H1 (cell line): ENCODE results near the gene ADARB2. TPM values are rescaled to one million over a fixed set of nuclear protein-coding genes. Genes with fewer than 3 reads are reported as not detected.

ENCODE experiments used
- KDM4A ChIP-seq: IDR thresholded peaks from one replicate; pipeline ENCODE4 v1.7.1; 2012; ENCODE audit warnings: low read depth, mild to moderate bottlenecking, moderate library complexity, low read length, inconsistent platforms; ENCODE audit not compliant: severe bottlenecking
- SP1 ChIP-seq: IDR thresholded peaks from 2 replicates; pipeline ENCODE4 v1.6.1; 2011; ENCODE audit warnings: low read depth, low read length
- TCF12 ChIP-seq: IDR thresholded peaks from 2 replicates; pipeline ENCODE4 v1.6.1; 2011; ENCODE audit warnings: low read depth, mild to moderate bottlenecking, low read length
- polyA plus RNA-seq, 7 experiments: library from polyadenylated mRNA; depleted of rRNA in 3 of 7; stranded (reverse) in 5 of 7; unstranded in 2 of 7; fragments of >200 nt in 5 of 7; fragments of 200-250 nt in 2 of 7; gene quantifications; 1 replicate in 5 of 7; 2 replicates in 1 of 7; 4 replicates in 1 of 7; pipeline versions ENCODE4 v1.2.1 to v1.2.3, GENCODE V29; 2011 to 2013; ENCODE audit warnings: missing spikeins in 2 of 7, mixed read lengths in 2 of 7
- total RNA-seq: library from RNA; stranded (reverse); fragmentation: NEBNext Ultra II Directional; extraction: Animal tissue kit (Norgen Biotek cat#: 25700); gene quantifications from 2 replicates; pipeline ENCODE4 v1.2.1, GENCODE V29; 2021
- TF ChIP-seq, protein P1 (sequence below): fragments of 300-600 bp; sonication (generic); IDR thresholded peaks from 2 replicates; pipeline ENCODE4 v1.7.1; 2012; ENCODE audit warnings: low read length, moderate library complexity, mild to moderate bottlenecking, inconsistent platforms; ENCODE audit not compliant: insufficient replicate concordance

ADARB2 gene
- total and polyA plus RNA-seq, 2 of the 8 experiments (the other 6 are each of a cell fraction or from before 2014, with no cell fraction given): 2.2 to 2.8 TPM

DNA sequence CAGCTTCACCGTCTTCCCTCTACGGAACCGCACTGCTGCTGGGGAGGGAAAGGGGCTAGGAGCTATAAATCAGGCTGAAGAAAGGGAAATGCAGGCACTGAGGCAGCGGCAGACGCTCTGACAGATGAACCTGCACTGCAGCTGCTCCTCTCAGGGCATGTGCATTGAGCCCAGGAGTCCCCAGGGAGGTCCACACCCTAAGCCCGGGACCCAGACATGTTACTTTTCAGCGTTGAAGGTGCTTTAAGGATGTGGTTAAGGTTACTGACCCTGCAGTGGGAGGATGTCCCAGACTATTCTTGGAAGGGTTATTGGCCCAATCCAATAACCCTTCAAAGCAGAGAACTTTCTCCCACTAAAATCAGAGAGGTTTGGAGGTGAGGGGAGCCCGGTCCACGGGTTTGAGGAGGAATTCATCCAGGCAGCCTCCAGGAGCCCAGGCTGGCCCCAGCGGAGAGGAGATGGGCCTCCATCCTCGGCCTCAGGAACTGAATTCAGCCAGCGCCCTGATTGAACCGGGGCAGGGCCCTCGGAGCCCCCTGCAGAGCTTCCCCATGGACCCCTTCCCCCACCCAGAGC lies 75.4 kb downstream of the ADARB2 start (continued):
- TF ChIP-seq, protein P1, sequence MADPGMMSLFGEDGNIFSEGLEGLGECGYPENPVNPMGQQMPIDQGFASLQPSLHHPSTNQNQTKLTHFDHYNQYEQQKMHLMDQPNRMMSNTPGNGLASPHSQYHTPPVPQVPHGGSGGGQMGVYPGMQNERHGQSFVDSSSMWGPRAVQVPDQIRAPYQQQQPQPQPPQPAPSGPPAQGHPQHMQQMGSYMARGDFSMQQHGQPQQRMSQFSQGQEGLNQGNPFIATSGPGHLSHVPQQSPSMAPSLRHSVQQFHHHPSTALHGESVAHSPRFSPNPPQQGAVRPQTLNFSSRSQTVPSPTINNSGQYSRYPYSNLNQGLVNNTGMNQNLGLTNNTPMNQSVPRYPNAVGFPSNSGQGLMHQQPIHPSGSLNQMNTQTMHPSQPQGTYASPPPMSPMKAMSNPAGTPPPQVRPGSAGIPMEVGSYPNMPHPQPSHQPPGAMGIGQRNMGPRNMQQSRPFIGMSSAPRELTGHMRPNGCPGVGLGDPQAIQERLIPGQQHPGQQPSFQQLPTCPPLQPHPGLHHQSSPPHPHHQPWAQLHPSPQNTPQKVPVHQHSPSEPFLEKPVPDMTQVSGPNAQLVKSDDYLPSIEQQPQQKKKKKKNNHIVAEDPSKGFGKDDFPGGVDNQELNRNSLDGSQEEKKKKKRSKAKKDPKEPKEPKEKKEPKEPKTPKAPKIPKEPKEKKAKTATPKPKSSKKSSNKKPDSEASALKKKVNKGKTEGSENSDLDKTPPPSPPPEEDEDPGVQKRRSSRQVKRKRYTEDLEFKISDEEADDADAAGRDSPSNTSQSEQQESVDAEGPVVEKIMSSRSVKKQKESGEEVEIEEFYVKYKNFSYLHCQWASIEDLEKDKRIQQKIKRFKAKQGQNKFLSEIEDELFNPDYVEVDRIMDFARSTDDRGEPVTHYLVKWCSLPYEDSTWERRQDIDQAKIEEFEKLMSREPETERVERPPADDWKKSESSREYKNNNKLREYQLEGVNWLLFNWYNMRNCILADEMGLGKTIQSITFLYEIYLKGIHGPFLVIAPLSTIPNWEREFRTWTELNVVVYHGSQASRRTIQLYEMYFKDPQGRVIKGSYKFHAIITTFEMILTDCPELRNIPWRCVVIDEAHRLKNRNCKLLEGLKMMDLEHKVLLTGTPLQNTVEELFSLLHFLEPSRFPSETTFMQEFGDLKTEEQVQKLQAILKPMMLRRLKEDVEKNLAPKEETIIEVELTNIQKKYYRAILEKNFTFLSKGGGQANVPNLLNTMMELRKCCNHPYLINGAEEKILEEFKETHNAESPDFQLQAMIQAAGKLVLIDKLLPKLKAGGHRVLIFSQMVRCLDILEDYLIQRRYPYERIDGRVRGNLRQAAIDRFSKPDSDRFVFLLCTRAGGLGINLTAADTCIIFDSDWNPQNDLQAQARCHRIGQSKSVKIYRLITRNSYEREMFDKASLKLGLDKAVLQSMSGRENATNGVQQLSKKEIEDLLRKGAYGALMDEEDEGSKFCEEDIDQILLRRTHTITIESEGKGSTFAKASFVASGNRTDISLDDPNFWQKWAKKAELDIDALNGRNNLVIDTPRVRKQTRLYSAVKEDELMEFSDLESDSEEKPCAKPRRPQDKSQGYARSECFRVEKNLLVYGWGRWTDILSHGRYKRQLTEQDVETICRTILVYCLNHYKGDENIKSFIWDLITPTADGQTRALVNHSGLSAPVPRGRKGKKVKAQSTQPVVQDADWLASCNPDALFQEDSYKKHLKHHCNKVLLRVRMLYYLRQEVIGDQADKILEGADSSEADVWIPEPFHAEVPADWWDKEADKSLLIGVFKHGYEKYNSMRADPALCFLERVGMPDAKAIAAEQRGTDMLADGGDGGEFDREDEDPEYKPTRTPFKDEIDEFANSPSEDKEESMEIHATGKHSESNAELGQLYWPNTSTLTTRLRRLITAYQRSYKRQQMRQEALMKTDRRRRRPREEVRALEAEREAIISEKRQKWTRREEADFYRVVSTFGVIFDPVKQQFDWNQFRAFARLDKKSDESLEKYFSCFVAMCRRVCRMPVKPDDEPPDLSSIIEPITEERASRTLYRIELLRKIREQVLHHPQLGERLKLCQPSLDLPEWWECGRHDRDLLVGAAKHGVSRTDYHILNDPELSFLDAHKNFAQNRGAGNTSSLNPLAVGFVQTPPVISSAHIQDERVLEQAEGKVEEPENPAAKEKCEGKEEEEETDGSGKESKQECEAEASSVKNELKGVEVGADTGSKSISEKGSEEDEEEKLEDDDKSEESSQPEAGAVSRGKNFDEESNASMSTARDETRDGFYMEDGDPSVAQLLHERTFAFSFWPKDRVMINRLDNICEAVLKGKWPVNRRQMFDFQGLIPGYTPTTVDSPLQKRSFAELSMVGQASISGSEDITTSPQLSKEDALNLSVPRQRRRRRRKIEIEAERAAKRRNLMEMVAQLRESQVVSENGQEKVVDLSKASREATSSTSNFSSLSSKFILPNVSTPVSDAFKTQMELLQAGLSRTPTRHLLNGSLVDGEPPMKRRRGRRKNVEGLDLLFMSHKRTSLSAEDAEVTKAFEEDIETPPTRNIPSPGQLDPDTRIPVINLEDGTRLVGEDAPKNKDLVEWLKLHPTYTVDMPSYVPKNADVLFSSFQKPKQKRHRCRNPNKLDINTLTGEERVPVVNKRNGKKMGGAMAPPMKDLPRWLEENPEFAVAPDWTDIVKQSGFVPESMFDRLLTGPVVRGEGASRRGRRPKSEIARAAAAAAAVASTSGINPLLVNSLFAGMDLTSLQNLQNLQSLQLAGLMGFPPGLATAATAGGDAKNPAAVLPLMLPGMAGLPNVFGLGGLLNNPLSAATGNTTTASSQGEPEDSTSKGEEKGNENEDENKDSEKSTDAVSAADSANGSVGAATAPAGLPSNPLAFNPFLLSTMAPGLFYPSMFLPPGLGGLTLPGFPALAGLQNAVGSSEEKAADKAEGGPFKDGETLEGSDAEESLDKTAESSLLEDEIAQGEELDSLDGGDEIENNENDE: no peak
- TF ChIP-seq SP1 (no peak), KDM4A (no peak), TCF12 (no peak)
